Caco-2 (cell line): Measurements from ENCODE around the gene ZMYM4. TPM values are rescaled to one million over a fixed set of nuclear protein-coding genes. Genes with fewer than 3 reads are reported as not detected.
A peak's percentile ranks its signal among the peaks of the same experiment; 100 is the strongest.

Source experiments
- BruUV-seq: library from RNA; stranded (reverse); fragments of 400-500 nt; replicated peaks from 2 replicates; lab custom pipeline; 2021; lab: Mats Ljungman, UMichigan
- CTCF ChIA-PET: fragments of 300-600 bp; sonication (Branson Sonifier 250); formaldehyde crosslinking; loops from one replicate; lab custom pipeline; 2022; ENCODE audit warnings: antibody characterized with exemption; lab: Charles Lee
- POLR2A ChIA-PET: fragments of 300-600 bp; sonication (Branson Sonifier 250); formaldehyde crosslinking; loops from one replicate; lab custom pipeline; 2022; ENCODE audit warnings: antibody characterized with exemption; lab: Charles Lee
- DNase-seq, 2 experiments: peaks; one replicate each; pipeline versions ENCODE4 v3.0.0 to v3.0.0-alpha.2; 2020 to 2022
- H3K27me3 ChIP-seq: replicated peaks from 2 replicates; pipeline ENCODE4 v1.6.0; 2011; ENCODE audit warnings: low read length; ENCODE audit not compliant: control insufficient read depth, insufficient read depth
- H3K36me3 ChIP-seq: 2 replicates; pipeline ENCODE4 v1.5.1; 2011; ENCODE audit warnings: low read length; ENCODE audit not compliant: control insufficient read depth, insufficient read depth
- H3K4me1 ChIP-seq: fragments of 250-450 bp; sonication (Bioruptor Pico); 2 replicates; pipeline ENCODE4 v1.5.1; 2020; ENCODE audit warnings: mild to moderate bottlenecking
- H3K4me3 ChIP-seq: 2 replicates; pipeline ENCODE4 v1.5.1; 2011; ENCODE audit warnings: low read depth, mild to moderate bottlenecking, control low read depth, low read length
- H3K9me3 ChIP-seq: fragments of 250-450 bp; sonication (Bioruptor Pico); 2 replicates; pipeline ENCODE4 v1.5.1; 2020; ENCODE audit warnings: mild to moderate bottlenecking, moderate library complexity
- H3K27ac Mint-ChIP-seq: one replicate; pipeline ENCODE4 v1.8.0; 2022; ENCODE audit warnings: mixed read lengths; ENCODE audit not compliant: unreplicated experiment
- H3K27me3 Mint-ChIP-seq: one replicate; pipeline ENCODE4 v1.8.0; 2022; ENCODE audit warnings: mixed read lengths; ENCODE audit not compliant: insufficient read depth, unreplicated experiment
- H3K36me3 Mint-ChIP-seq: one replicate; pipeline ENCODE4 v1.8.0; 2022; ENCODE audit warnings: mild to moderate bottlenecking, mixed read lengths; ENCODE audit not compliant: insufficient read depth, unreplicated experiment
- H3K4me1 Mint-ChIP-seq: one replicate; pipeline ENCODE4 v1.8.0; 2022; ENCODE audit warnings: low read depth, mixed read lengths; ENCODE audit not compliant: unreplicated experiment
- H3K4me3 Mint-ChIP-seq: one replicate; pipeline ENCODE4 v1.8.0; 2022; ENCODE audit warnings: mild to moderate bottlenecking, moderate library complexity, mixed read lengths; ENCODE audit not compliant: unreplicated experiment
- H3K9me3 Mint-ChIP-seq: one replicate; pipeline ENCODE4 v1.8.0; 2022; ENCODE audit warnings: mixed read lengths; ENCODE audit not compliant: unreplicated experiment
- intact Hi-C: fragments of 100-400 bp; cut with micrococcal nuclease; formaldehyde crosslinking; loops from one replicate; pipeline ENCODE4 v1.10.0; 2022; ENCODE audit not compliant: unreplicated experiment
- total RNA-seq: library from RNA; stranded (reverse); gene quantifications from 2 replicates; pipeline ENCODE4 v1.2.3, GENCODE V29; 2022
- TF ChIP-seq, protein P1 (sequence below), 2 experiments: fragments of 200-600 bp in 1 of 2; IDR thresholded peaks; 1 replicate in 1 of 2; 2 replicates in 1 of 2; pipeline versions ENCODE4 v1.5.1 to v1.8.0; 2011 to 2022; ENCODE audit warnings: antibody characterized with exemption in 1 of 2, control low read depth in 1 of 2, inconsistent platforms in 1 of 2, low read depth in 1 of 2, low read length in 1 of 2, mild to moderate bottlenecking in 1 of 2, moderate library complexity in 1 of 2; ENCODE audit not compliant: insufficient read depth in 1 of 2, severe bottlenecking in 1 of 2, unreplicated experiment in 1 of 2

The ZMYM4 gene
- total RNA-seq, 1 experiment from 2014 or later, result 26.5 TPM

DNA sequence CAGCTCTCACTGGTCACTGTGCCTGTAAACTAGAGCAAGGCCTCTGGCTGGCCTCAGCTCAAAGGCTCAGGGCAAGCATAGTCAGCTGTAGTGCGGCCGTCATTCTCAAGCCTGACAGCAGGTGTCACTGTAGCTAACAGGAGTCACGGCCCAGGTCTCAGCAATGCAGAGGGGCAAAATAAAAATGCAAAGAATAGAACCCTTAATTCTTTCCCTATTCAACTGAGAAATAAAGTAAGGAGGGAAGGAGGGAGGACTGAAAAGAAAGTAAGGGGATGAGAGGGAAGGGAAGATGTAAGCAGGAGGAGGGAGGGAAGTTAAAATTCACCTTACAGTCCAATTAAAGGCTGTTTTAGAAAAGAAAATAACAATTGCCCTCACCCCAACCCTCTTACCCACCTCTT, 182.6 kb downstream of the ZMYM4 start:
- Histone ChIP-seq H3K36me3 (no peaks in the 10 kb centered on the region; the same call in 1 of the 2 replicates), H3K4me3 (no peak overlapping the region), H3K4me1 (no peaks in the 10 kb centered on the region), H3K27me3 (no peaks in the 10 kb centered on the region), H3K9me3 (no peaks in the 10 kb centered on the region)
- H3K9me3 Mint-ChIP-seq, result no peaks in the 10 kb centered on the region
- BruUV-seq, result no TSS peak
- POLR2A ChIA-PET, result no interaction called here
- H3K4me1 Mint-ChIP-seq, result no peaks in the 10 kb centered on the region
- no peak overlapping the region for H3K4me3 Mint-ChIP-seq
- CTCF ChIA-PET, result interaction anchor here (0.6 to 2.0 kb wide), 6 partner anchors 12 to 331 kb away, joined by 3 to 24 read pairs (median 4); partner anchors contain the start of gene NCDN
- peaks cover 14% of the 10 kb centered on the region for H3K36me3 Mint-ChIP-seq
- H3K27me3 Mint-ChIP-seq, result no peaks in the 10 kb centered on the region
- intact Hi-C loops, result loop anchor here (1.0 kb wide), 2 partner anchors 94 to 113 kb away; no protein-coding TSS in a partner anchor
- DNase-seq, result peak; percentile 63 to 69
- H3K27ac Mint-ChIP-seq, result no peak overlapping the region
- TF ChIP-seq, protein P1, sequence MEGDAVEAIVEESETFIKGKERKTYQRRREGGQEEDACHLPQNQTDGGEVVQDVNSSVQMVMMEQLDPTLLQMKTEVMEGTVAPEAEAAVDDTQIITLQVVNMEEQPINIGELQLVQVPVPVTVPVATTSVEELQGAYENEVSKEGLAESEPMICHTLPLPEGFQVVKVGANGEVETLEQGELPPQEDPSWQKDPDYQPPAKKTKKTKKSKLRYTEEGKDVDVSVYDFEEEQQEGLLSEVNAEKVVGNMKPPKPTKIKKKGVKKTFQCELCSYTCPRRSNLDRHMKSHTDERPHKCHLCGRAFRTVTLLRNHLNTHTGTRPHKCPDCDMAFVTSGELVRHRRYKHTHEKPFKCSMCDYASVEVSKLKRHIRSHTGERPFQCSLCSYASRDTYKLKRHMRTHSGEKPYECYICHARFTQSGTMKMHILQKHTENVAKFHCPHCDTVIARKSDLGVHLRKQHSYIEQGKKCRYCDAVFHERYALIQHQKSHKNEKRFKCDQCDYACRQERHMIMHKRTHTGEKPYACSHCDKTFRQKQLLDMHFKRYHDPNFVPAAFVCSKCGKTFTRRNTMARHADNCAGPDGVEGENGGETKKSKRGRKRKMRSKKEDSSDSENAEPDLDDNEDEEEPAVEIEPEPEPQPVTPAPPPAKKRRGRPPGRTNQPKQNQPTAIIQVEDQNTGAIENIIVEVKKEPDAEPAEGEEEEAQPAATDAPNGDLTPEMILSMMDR (IDR thresholded peaks at IDR 0.05; ENCODE audit: insufficient read depth in 1 of 2, low read depth in 1 of 2, low read length in 1 of 2, severe bottlenecking in 1 of 2, unreplicated experiment in 1 of 2), result peak; percentile 69 to 72

DNA sequence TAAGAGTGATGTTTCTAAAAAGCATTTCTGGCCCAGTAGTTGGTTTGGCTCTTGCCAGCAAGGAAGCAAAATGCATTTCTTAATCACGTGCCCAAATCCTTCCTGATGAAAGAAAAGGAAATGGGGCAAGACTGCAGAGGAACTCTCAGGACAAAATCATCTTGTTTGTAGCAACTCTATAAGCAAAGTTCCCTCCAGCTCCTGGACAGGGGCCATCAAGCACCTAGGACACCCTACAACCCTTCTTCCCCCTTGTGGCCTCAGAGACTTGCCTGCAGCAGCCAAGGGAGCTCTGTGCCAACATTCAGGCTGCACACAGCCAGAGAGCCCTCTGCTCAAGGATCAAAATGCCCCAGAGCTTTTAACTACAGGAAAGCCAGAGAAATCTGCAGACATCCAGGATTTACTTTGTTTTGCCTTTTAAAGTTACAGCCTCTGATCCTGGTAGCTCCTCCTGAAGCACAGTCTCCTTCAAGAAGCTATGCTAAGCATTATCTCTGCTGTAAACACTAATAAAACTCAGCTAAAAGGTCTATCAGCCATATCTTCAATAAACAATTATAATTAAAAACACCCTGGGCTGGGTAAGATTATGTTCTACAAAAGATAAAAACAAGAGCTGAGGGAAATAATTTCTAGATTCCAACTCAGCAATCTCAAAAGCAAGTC, 183.7 kb downstream of the ZMYM4 start:
- intact Hi-C loops, result no loop called here
- TF ChIP-seq, protein P1 (IDR thresholded peaks at IDR 0.05; ENCODE audit: insufficient read depth in 1 of 2, low read depth in 1 of 2, low read length in 1 of 2, severe bottlenecking in 1 of 2, unreplicated experiment in 1 of 2), result no peak
- no peak overlapping the region for H3K27ac Mint-ChIP-seq
- H3K4me1 Mint-ChIP-seq, result no peaks in the 10 kb centered on the region
- no peaks in the 10 kb centered on the region for H3K9me3 Mint-ChIP-seq
- H3K36me3 Mint-ChIP-seq, result peaks cover 14% of the 10 kb centered on the region
- no peak for DNase-seq
- H3K36me3 ChIP-seq, result no peaks in the 10 kb centered on the region; the same call in 1 of the 2 replicates
- ChIA-PET POLR2A (no interaction called here), CTCF (interaction anchor here (0.5 to 2.0 kb wide), 3 partner anchors 82 to 136 kb away, joined by 3 to 24 read pairs (median 4); no protein-coding TSS in a partner anchor)
- no peaks in the 10 kb centered on the region for H3K4me1 ChIP-seq
- H3K4me3 Mint-ChIP-seq, result no peak overlapping the region
- no TSS peak for BruUV-seq
- H3K27me3 Mint-ChIP-seq, result no peaks in the 10 kb centered on the region
- no peaks in the 10 kb centered on the region for H3K9me3 ChIP-seq
- no peaks in the 10 kb centered on the region for H3K27me3 ChIP-seq
- no peak overlapping the region for H3K4me3 ChIP-seq

DNA sequence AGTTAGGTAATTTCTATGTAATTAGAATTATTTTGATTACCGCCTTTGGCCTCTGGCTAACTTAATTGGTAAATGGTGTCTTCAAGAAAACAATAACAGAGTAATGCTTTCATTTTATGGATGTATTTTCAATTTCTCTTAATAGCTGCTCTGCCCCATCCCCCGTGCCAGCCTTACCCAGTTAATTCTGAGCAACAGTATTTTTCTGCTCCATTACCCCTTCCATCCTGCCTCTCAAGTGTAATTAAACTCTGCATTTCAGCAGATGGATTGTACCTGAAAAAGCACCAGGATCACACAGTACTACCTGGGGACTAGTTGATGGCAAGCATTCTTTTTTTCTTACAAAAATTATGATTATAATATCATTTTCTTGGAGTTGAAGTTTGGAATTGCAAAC, 184.5 kb downstream of the ZMYM4 start:
- Mint-ChIP-seq H3K27me3 (no peaks in the 10 kb centered on the region), H3K27ac (no peak overlapping the region), H3K4me1 (no peaks in the 10 kb centered on the region), H3K9me3 (no peaks in the 10 kb centered on the region), H3K36me3 (peaks cover 14% of the 10 kb centered on the region), H3K4me3 (no peak overlapping the region)
- ChIA-PET CTCF (no interaction called here), POLR2A (no interaction called here)
- H3K4me3 ChIP-seq, result no peak overlapping the region
- no peaks in the 10 kb centered on the region for H3K9me3 ChIP-seq
- intact Hi-C loops, result no loop called here
- no peak for DNase-seq
- H3K4me1 ChIP-seq, result no peaks in the 10 kb centered on the region
- TF ChIP-seq, protein P1 (IDR thresholded peaks at IDR 0.05; ENCODE audit: insufficient read depth in 1 of 2, low read depth in 1 of 2, low read length in 1 of 2, severe bottlenecking in 1 of 2, unreplicated experiment in 1 of 2), result no peak
- no peaks in the 10 kb centered on the region; the same call in 1 of the 2 replicates for H3K36me3 ChIP-seq
- no TSS peak for BruUV-seq
- no peaks in the 10 kb centered on the region for H3K27me3 ChIP-seq
